Stimulated activated CD4-positive, alpha-beta T cell treated with anti-CD3 and anti-CD28 coated beads, TNF-alpha, amount 100 ng/mL, for 4 hours (primary cell): ENCODE results near the gene GAP43.
A peak's percentile ranks its signal among the peaks of the same experiment; 100 is the strongest.

ENCODE experiments used
- DNase-seq, 3 experiments: peaks; one replicate each; pipeline ENCODE4 v3.0.0-alpha.2; 2020; ENCODE audit warnings: low read depth in 3 of 3

GAP43 gene

DNA sequence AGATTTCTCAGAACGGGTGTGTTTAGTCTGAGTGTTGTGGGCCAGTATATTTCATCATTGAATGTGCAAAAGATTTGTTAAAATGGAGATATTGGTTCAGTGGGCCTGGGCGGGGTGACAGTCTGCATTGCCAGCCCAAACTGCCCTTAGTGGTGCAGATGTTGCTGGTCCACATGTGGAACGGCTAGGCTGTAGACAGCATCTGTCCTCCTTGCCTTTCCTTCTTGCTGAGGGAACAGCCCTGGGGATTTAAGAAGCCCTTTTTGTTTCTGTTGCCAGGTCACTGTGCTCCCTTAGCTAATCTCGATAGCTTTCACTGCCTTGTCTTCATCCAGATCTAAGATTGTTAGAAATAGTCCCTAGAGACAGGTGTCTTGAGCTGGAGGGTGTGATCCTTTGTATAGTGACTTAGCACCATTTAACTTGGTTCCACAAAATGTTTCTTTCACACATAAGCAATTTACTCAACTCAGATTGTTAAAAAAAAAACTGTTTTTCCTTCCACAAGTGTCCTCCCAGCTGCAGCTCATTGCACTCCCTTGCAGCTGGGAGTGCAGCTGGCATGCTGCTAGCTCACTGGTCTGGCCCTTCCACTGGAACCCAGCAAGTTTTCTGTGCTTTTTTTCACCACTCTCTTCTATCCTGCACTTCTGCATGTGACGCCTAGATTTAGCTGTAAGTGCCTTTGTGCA is 37.5 kb downstream of the GAP43 start:
- DNase-seq = no peak

DNA sequence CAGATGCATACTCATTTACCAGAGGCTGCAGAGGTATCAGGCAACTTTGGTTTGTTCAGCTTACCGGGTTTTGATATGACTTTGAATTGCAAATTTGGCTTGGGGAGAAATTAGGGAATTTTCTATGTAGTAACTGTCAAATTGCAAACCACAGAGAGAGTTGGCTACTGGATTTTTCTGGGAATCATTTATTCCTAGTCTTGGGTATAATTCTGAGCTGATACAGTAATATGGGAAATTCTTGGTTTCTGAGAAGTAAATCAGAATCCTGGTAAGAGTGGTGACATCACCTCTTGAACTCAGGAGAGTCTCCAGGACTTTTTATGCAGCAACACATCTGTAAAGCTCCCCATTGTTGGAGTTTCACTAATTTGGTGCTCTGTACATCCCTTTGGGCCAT is 39.0 kb downstream of the GAP43 start:
- no peak for DNase-seq

DNA sequence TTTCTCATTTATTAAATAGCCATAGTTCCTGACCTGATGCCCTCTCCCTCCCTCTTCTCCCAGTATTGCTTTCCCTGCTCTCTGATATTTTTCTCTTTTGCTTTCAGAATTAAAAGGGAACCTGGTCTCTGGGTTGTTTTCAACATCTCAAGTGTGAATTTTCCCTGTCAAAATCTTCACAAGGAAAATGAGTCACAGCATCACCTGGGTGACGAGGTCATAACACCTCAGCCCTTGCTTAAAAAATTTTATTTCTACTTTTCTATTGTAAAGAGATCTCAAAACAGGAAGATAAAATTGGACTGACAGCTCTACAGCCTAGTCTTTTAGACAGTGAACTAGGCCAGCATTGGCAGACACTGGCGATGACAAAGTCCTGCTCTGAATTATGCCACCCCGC is 40.1 kb downstream of the GAP43 start:
- DNase-seq = no peak

DNA sequence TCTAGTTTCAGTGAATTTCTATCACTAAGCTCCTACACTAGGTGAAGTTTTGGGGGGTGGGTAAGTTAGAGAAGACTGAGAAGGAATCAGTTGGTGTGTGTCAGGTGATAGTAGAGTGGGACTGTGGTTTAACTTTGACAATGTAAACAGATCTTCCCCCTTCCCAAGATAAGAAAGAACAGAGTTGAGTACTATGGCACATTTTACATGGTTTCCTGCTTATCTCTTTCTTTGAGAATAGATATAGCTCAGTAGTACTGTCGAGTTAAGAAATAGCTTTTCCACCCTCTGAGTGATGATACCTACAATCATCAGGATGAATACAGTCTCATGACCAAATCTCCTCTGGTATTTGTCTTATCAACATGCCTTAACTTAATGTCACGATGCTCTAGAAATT is 42.8 kb downstream of the GAP43 start:
- no peak for DNase-seq

- DNase-seq = no peak
Observed at GRCh38 chr3:115666920-115667737, 43.8 kb downstream of the GAP43 start.

GRCh38 chr3:115667738-115668065 is 44.4 kb downstream of the GAP43 start:
- no peak for DNase-seq

DNA sequence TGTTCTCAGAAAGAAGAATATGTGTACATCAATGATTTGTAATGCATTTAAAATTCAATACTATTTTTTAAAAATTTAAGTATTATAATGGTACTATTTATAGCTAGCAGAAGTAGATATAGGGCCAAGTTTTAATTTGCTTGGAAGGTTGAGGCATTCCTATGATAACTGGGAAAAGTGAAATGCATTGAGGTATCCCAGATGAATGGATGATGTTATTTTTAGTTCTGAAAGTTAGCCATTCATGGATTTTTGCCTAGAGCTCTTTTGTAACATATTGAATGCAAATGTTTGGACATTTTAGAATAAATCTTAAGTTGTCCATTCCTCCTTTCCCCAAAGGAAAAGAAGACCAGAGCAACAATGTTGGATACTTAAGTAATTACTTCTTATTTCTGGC is 47.6 kb downstream of the GAP43 start:
- DNase-seq = no peak

DNA sequence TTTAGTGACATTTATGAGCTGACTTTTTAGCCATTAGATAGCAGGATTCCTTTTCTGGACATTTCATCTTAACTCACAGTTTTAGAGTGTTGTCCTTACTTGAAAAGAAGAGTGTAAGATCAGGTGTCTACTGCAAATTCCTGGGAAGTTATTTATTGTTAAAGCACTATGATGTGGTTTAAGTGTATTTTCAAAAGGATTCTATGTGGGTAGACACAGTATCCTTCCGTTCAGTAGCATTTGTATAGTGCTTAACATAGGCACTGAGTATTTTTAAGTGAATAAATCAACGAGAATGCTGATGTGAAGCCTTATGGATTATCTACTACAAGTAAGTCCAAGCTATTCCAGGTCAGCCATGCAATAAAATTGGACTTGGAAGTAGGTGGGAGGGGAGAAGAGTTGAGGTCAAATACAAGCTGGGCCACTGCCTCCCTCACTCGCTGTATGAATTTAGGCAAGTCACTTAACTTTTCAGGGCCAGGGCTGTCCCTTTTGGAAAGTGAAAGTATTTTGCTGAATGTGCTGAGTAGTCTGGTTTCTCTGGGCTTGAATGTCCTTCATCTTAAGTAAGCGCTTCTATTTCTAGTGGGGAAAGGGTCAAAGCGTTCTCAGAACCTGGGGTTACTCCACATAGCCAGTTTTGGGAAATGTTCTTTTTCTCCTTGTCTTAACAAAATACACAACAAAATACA is 48.6 kb downstream of the GAP43 start:
- DNase-seq = no peak

- DNase-seq = no peak
Observed at GRCh38 chr3:115673881-115674280, 50.6 kb downstream of the GAP43 start.

DNA sequence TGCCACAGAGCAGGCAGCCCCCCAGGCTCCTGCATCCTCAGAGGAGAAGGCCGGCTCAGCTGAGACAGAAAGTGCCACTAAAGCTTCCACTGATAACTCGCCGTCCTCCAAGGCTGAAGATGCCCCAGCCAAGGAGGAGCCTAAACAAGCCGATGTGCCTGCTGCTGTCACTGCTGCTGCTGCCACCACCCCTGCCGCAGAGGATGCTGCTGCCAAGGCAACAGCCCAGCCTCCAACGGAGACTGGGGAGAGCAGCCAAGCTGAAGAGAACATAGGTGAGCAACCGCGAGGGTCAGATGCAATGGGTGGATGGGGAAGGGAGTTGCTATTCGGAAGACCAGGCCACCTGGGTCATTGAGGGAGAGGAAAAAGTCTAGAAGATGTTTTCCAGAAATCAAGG is 53.0 kb downstream of the GAP43 start:
- no peak for DNase-seq

GRCh38 chr3:115680803-115681345 is 57.6 kb downstream of the GAP43 start:
- DNase-seq = no peak

DNA sequence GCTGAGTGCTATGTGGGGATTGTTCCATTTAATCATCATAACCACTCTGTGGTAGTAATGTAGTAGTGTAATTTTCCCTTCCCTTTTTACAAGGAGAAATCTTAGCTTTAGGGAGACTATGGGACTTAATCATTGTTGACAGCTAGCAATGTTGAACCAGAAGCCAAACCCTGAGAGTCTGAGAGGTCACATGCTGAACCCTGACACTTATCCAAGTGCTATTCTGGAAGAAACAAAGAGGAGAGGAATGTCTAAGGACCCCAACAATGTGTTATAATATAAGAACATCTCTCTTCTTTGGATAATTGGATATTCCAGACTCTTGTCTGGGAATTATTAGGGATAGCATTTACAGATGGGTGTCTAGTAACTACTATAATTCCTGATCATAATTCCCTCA is 58.4 kb downstream of the GAP43 start:
- no peak for DNase-seq

GRCh38 chr3:115683305-115683704 is 60.0 kb downstream of the GAP43 start:
- no peak for DNase-seq

DNA sequence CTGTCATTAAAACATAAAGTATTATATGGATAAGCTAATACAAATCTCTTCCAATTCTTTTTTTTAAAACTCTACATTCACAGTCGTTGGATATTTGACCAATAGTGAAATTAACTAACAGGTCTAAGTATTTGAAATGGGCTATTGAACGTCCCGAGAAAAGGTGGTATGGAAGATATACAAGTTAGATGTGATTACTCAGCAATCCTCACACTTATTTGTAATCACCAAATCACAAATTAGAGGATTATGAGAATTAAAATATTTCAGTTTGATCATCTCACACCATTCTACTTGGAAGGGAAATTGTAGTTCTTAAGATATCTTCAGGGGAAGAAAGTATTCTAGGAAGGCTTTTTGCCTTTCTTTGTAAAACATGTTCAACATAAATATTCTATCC is 60.5 kb downstream of the GAP43 start:
- no peak for DNase-seq

DNA sequence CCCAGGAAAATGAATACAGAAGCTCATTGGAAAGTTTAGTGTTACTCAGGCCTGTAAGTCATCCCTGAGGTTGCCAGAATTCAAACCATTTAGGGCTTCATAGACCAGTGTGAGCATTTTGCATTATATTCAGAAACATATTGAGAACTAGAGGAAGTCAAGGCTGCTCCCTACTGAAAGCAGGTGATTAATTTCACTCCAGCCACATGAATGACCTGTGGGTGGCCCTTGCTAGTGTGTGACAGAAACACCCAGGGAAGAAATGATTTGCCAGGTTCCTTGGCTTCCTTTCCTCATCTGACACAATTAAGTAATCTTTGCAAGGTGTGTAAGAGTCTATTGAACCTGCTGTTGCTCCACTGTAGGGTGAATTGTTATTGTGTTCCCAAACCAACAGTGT is 61.8 kb downstream of the GAP43 start:
- DNase-seq = no peak

DNA sequence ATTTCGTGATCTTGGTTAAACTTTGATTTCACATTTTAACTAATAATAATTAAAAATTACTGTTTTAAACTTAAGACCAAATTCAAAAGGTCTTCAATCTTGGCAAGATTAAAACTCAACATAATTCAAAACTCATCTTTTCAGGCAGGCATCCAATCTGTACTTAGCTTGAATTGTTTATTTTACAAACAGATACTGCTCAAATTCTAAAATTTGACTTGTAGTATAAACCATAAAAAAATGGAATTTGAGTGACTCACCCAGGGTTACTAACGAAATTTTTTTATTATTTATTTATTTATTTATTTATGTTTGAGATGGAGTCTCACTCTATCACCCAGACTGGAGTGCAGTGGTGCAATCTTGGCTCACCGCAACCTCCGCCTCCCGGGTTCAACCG is 64.4 kb downstream of the GAP43 start:
- no peak for DNase-seq

DNA sequence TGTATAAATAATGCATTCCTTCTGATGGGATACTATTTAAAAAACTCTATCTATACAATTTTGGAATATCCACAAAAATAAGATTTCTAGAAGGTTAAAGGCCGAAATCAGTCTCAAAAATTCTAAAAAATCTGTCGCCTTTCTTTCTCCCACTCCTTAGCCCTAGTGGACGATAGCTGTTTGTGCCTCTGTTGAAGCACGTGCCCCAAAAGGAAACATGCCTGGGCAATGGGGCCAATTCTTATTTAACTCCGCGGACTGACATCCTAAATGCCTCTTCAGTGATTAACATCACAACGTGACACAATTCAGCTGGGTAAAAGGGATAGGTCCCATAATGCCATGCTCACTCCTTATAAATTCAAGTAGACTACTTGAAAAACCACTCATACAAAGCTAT is 65.1 kb downstream of the GAP43 start:
- no peak for DNase-seq

- no peak for DNase-seq
Observed at GRCh38 chr3:115689928-115690327, 66.6 kb downstream of the GAP43 start.

GRCh38 chr3:115691964-115692363 is 68.7 kb downstream of the GAP43 start:
- no peak for DNase-seq

DNA sequence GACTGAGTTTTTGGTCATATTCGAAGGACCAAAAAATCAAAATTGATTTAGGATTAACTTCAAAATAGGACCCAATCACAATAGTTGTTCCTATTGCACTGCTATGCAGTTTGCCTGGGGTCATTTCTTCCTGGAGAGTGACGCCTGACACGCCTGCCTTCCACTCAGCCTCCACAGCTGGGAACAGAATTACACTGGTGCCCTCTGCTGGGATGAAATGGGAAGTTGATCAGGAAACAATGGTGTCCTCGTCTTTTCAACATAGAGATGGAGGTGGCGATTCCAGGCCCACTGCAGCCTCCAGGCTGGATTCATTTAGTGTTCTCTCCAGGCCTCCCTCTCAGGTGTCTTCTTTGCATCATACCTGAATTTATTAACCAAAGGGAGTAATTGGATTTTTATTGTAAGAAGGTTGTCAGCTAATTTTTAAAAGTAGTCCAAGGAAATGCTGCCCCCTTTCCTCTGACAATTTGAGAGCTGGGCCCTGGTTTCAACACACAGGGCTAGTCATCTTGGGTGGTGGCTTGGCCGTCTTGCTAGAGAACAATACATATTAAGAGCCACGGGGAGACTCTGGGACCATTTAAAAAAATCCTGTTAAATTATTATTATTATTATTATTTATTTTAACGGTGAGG is 69.7 kb downstream of the GAP43 start:
- DNase-seq = peak; percentile 9 to 32 (median 28)

- DNase-seq = no peak
Observed at GRCh38 chr3:115693868-115694267, 70.6 kb downstream of the GAP43 start.

GRCh38 chr3:115695090-115695489 is 71.8 kb downstream of the GAP43 start:
- DNase-seq = no peak
